Endothelial cell of umbilical vein (primary cell): ENCODE measurements around the gene APPL2. TPM values are rescaled to one million over a fixed set of nuclear protein-coding genes. Genes with fewer than 3 reads are reported as not detected.

ENCODE experiments used
- BruUV-seq: library from RNA; stranded (reverse); fragments of 400-500 nt; replicated peaks from 2 replicates; lab custom pipeline; 2021; lab: Mats Ljungman, UMichigan
- CTCF ChIA-PET: fragments of 300-600, 350-600 bp; sonication (Branson Sonifier 250); formaldehyde crosslinking; loops from one replicate; lab custom pipeline; 2021; ENCODE audit warnings: antibody characterized with exemption, inconsistent platforms; lab: Charles Lee
- POLR2A ChIA-PET: fragments of 300-600, 350-600 bp; sonication (Branson Sonifier 250); formaldehyde crosslinking; loops from one replicate; lab custom pipeline; 2021; ENCODE audit warnings: antibody characterized with exemption, inconsistent platforms; lab: Charles Lee
- DNase-seq: peaks from one replicate; pipeline ENCODE4 v3.0.0-alpha.2; 2011; ENCODE audit warnings: low read depth, low spot score
- FAIRE-seq: peaks from 2 replicates; lab custom pipeline; 2011; peaks lifted over from hg19 to GRCh38; lab: Jason Lieb, UNC
- H2AFZ ChIP-seq: 2 replicates; pipeline ENCODE4 v1.6.0; 2012; ENCODE audit warnings: low read depth, low read length, control low read depth, inconsistent platforms
- H3K27ac ChIP-seq: 2 replicates; pipeline ENCODE4 v1.5.1; 2011; ENCODE audit warnings: low read depth, mild to moderate bottlenecking, control low read depth, low read length, moderate library complexity; ENCODE audit not compliant: insufficient read depth
- H3K27me3 ChIP-seq, 2 experiments: 2 replicates each; pipeline versions ENCODE4 v1.6.0 to v1.6.1; 2011; ENCODE audit warnings: low read length in 2 of 2, mixed read lengths in 1 of 2; ENCODE audit not compliant: control insufficient read depth in 2 of 2, insufficient read depth in 2 of 2
- H3K36me3 ChIP-seq, 2 experiments: 2 replicates in 1 of 2; 3 replicates in 1 of 2; pipeline ENCODE4 v1.5.1; 2011; ENCODE audit warnings: low read length in 2 of 2, mild to moderate bottlenecking in 1 of 2, moderate library complexity in 1 of 2; ENCODE audit not compliant: control insufficient read depth in 2 of 2, insufficient read depth in 2 of 2; ENCODE audit errors: extremely low read depth in 1 of 2
- H3K4me1 ChIP-seq: 3 replicates; pipeline ENCODE4 v1.5.1; 2011; ENCODE audit warnings: mild to moderate bottlenecking, low read length; ENCODE audit not compliant: control insufficient read depth, insufficient read depth; ENCODE audit errors: extremely low read depth
- H3K4me2 ChIP-seq: 2 replicates; pipeline ENCODE4 v1.6.1; 2011; ENCODE audit warnings: low read length, control low read depth, mixed read lengths; ENCODE audit not compliant: insufficient read depth
- H3K4me3 ChIP-seq, 3 experiments: fragments of 200-600 bp in 1 of 3; sonication (generic), shearing (Covaris generic) in 1 of 3; replicated peaks in 1 of 3; 2 replicates each; pipeline ENCODE4 v1.5.1; 2011 to 2016; ENCODE audit warnings: control low read depth in 3 of 3, low read length in 3 of 3, mild to moderate bottlenecking in 2 of 3, inconsistent platforms in 1 of 3, low read depth in 1 of 3, moderate library complexity in 1 of 3; ENCODE audit not compliant: insufficient read depth in 1 of 3
- H3K79me2 ChIP-seq: 2 replicates; pipeline ENCODE4 v1.6.0; 2012; ENCODE audit warnings: low read length, inconsistent platforms; ENCODE audit not compliant: control insufficient read depth, insufficient read depth
- H3K9ac ChIP-seq: replicated peaks from 2 replicates; pipeline ENCODE3; 2011; ENCODE audit warnings: low read length, control low read depth; ENCODE audit not compliant: insufficient read depth; ENCODE audit errors: extremely low read depth
- H3K9me1 ChIP-seq: replicated peaks from 3 replicates; pipeline ENCODE4 v1.6.0; 2011; ENCODE audit warnings: mild to moderate bottlenecking, low read length; ENCODE audit not compliant: control insufficient read depth, insufficient read depth; ENCODE audit errors: extremely low read depth
- H3K9me3 ChIP-seq: replicated peaks from 2 replicates; pipeline ENCODE4 v1.5.1; 2012; ENCODE audit warnings: low read length, inconsistent platforms; ENCODE audit not compliant: control insufficient read depth, insufficient read depth
- H4K20me1 ChIP-seq: replicated peaks from 2 replicates; pipeline ENCODE3; 2011; ENCODE audit warnings: mild to moderate bottlenecking, low read length; ENCODE audit not compliant: control insufficient read depth, insufficient read depth; ENCODE audit errors: extremely low read depth
- CTCF ChIP-seq, 2 donors: IDR thresholded peaks; 1 replicate in 1 of 2; 2 replicates in 1 of 2; pipeline ENCODE4 v1.5.1; 2011; ENCODE audit warnings: low read length in 2 of 2, mild to moderate bottlenecking in 2 of 2, moderate library complexity in 2 of 2, control low read depth in 1 of 2, inconsistent platforms in 1 of 2, low read depth in 1 of 2; ENCODE audit not compliant: insufficient read depth in 1 of 2; ENCODE audit errors: extremely low read depth in 1 of 2
- EZH2 ChIP-seq: IDR thresholded peaks from 2 replicates; pipeline ENCODE4 v1.6.1; 2012; ENCODE audit warnings: borderline replicate concordance, low read depth, mild to moderate bottlenecking, moderate library complexity, low read length, inconsistent platforms; ENCODE audit not compliant: severe bottlenecking
- FOS ChIP-seq: IDR thresholded peaks from 2 replicates; pipeline ENCODE4 v1.6.1; 2011; ENCODE audit warnings: mild to moderate bottlenecking, low read length, moderate library complexity, borderline replicate concordance; ENCODE audit not compliant: insufficient read depth
- GATA2 ChIP-seq: IDR thresholded peaks from 2 replicates; pipeline ENCODE4 v1.7.0; 2011; ENCODE audit warnings: low read depth, mild to moderate bottlenecking, moderate library complexity, mixed read lengths, low read length; ENCODE audit not compliant: insufficient read length, insufficient read depth
- JUN ChIP-seq: IDR thresholded peaks from 2 replicates; pipeline ENCODE4 v1.6.1; 2011; ENCODE audit warnings: borderline replicate concordance, low read depth; ENCODE audit not compliant: insufficient read length, insufficient read depth
- MAX ChIP-seq: IDR thresholded peaks from 2 replicates; pipeline ENCODE4 v1.6.1; 2011; ENCODE audit not compliant: insufficient read depth, insufficient read length
- MYC ChIP-seq: IDR thresholded peaks from one replicate; pipeline ENCODE4 v1.6.1; 2011; ENCODE audit warnings: mild to moderate bottlenecking, low read depth, low read length
- POLR2A ChIP-seq: IDR thresholded peaks from 2 replicates; pipeline ENCODE4 v1.6.1; 2012; ENCODE audit warnings: low read depth, mild to moderate bottlenecking, control low read depth, low read length
- POLR2AphosphoS5 ChIP-seq: IDR thresholded peaks from 2 replicates; pipeline ENCODE4 v1.6.1; 2012; ENCODE audit warnings: low read depth, mild to moderate bottlenecking, control low read depth, low read length, moderate library complexity; ENCODE audit not compliant: insufficient read depth
- dilution Hi-C: fragments of 300-500 bp; cut with MboI; formaldehyde crosslinking; loops from one replicate; pipeline ENCODE4 v1.15.0; 2019; ENCODE audit warnings: low sequenced_read_pairs; ENCODE audit not compliant: extremely low pct_ligation_motif_present
- intact Hi-C: fragments of 100-400 bp; cut with micrococcal nuclease; formaldehyde crosslinking; loops from one replicate; pipeline ENCODE4 v1.10.0; 2022
- polyA plus RNA-seq, 4 experiments: library from polyadenylated mRNA; depleted of rRNA in 3 of 4; stranded (reverse) in 3 of 4; unstranded in 1 of 4; fragments of >200 nt; gene quantifications; 2 replicates each; pipeline versions ENCODE4 v1.2.1 to v1.2.3, GENCODE V29; 2011 to 2012; ENCODE audit warnings: missing spikeins in 1 of 4
- total RNA-seq: library from RNA; stranded (reverse); gene quantifications from 2 replicates; pipeline ENCODE4 v1.2.3, GENCODE V29; 2021

APPL2 gene
- total and polyA plus RNA-seq, 2 donors (not counting 3 experiments of a cell fraction or from before 2014, with no cell fraction given) = 8.1 to 21.4 TPM

- Histone ChIP-seq H3K9me3 (no peaks in the 10 kb centered on the region), H4K20me1 (no peaks in the 10 kb centered on the region), H3K4me1 (no peaks in the 10 kb centered on the region), H3K27me3 (no peaks in the 10 kb centered on the region), H3K4me2 (no peak overlapping the region), H3K9me1 (no peaks in the 10 kb centered on the region), H3K4me3 (no peak overlapping the region), H3K27ac (no peak overlapping the region), H3K79me2 (no peaks in the 10 kb centered on the region), H3K9ac (no peak overlapping the region), H2AFZ (no peak overlapping the region), H3K36me3 (no peaks in the 10 kb centered on the region)
- TF ChIP-seq CTCF (IDR thresholded peaks at IDR 0.05; ENCODE audit: extremely low read depth in 1 of 2, insufficient read depth in 1 of 2, low read depth in 1 of 2, low read length in 2 of 2) = no peak
- no peak for TF ChIP-seq GATA2
- TF ChIP-seq EZH2 = no peak
- TF ChIP-seq MYC = no peak
- no peak for TF ChIP-seq POLR2A
- no peak for TF ChIP-seq POLR2AphosphoS5
- TF ChIP-seq MAX = no peak
- TF ChIP-seq FOS = no peak
- no peak for TF ChIP-seq JUN
- ChIA-PET CTCF (no interaction called here), POLR2A (no interaction called here)
- BruUV-seq = no TSS peak
- intact Hi-C loops = no loop called here
- DNase-seq = no peak
- dilution Hi-C loops = no loop called here
- FAIRE-seq = no peak
Measured at GRCh38 chr12:105274571-105274970, 38.6 kb upstream of the APPL2 start.
